Measurements from ENCODE around the gene KCND3.

Gene KCND3

GRCh38 chr1:111981871-111982270, 7.6 kb downstream of the KCND3 start:
- no peak for TF ChIP-seq CTCF (IDR thresholded peaks at IDR 0.05; ENCODE audit: borderline replicate concordance, insufficient read depth, low read depth, low read length)
- H3K4me3 ChIP-seq (ENCODE audit: low read depth, low read length) = no peak overlapping the region

GRCh38 chr1:111981090-111981489, 8.4 kb downstream of the KCND3 start:
- no peak for TF ChIP-seq CTCF (IDR thresholded peaks at IDR 0.05; ENCODE audit: borderline replicate concordance, insufficient read depth, low read depth, low read length)

GRCh38 chr1:111980686-111981085, 8.8 kb downstream of the KCND3 start:
- TF ChIP-seq CTCF (IDR thresholded peaks at IDR 0.05; ENCODE audit: borderline replicate concordance, insufficient read depth, low read depth, low read length) = no peak
- H3K4me3 ChIP-seq (ENCODE audit: low read depth, low read length) = no peak overlapping the region

More at GRCh38 chr1:111981090-111981489, 8.4 kb downstream of the KCND3 start:
- H3K4me3 ChIP-seq (ENCODE audit: low read depth, low read length) = no peak overlapping the region

- H3K4me3 ChIP-seq (ENCODE audit: low read depth, low read length) = no peak overlapping the region
- no peak for TF ChIP-seq CTCF (IDR thresholded peaks at IDR 0.05; ENCODE audit: borderline replicate concordance, insufficient read depth, low read depth, low read length)
Observed at GRCh38 chr1:111978695-111979094, 10.8 kb downstream of the KCND3 start.

- no peak for TF ChIP-seq CTCF (IDR thresholded peaks at IDR 0.05; ENCODE audit: borderline replicate concordance, insufficient read depth, low read depth, low read length)
- no peak overlapping the region for H3K4me3 ChIP-seq (ENCODE audit: low read depth, low read length)
Observed at GRCh38 chr1:111977378-111977777, 12.1 kb downstream of the KCND3 start.

- TF ChIP-seq CTCF (IDR thresholded peaks at IDR 0.05; ENCODE audit: borderline replicate concordance, insufficient read depth, low read depth, low read length) = no peak
- no peak overlapping the region for H3K4me3 ChIP-seq (ENCODE audit: low read depth, low read length)
Observed at GRCh38 chr1:111976842-111977241, 12.6 kb downstream of the KCND3 start.

- no peak overlapping the region for H3K4me3 ChIP-seq (ENCODE audit: low read depth, low read length)
- TF ChIP-seq CTCF (IDR thresholded peaks at IDR 0.05; ENCODE audit: borderline replicate concordance, insufficient read depth, low read depth, low read length) = no peak
Observed at GRCh38 chr1:111976332-111976731, 13.1 kb downstream of the KCND3 start.

Measured in GM12875 (cell line).